HG02759 (cell line): Measurements from ENCODE around the gene ECT2.
"Not testable (repeated sequence)": the region's sequence is repeated elsewhere in the genome, so short reads cannot be mapped to it uniquely, and the experiment has no call there.

Experiments used
- ATAC-seq: cut with Tn5 transposase; IDR thresholded peaks from one replicate; pipeline ENCODE4 v1.9.1; 2021; ENCODE audit warnings: mild to moderate bottlenecking, moderate library complexity; ENCODE audit not compliant: unreplicated experiment

Gene ECT2

DNA sequence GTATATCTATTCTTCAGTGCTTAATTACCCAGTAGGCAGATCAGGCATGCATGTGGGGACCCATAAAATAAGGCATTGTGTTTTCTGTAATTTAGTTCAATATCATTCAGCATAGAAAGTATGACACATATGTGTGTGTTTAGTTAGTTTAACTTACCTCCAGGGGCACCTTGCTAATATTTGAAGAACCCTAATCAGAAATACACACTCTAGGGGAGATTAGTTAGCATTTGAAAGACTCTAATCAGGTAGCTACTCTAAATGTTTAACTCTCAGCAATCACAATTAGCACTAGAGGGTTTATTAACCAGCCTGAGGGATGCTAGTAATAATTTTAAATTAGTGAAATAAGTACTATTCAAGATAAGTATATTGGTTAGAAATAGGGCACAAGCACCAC, 104.5 kb downstream of the ECT2 start:
- no peak for ATAC-seq

- ATAC-seq = no peak
Measured at GRCh38 chr3:172856795-172857742, 106.5 kb downstream of the ECT2 start.

DNA sequence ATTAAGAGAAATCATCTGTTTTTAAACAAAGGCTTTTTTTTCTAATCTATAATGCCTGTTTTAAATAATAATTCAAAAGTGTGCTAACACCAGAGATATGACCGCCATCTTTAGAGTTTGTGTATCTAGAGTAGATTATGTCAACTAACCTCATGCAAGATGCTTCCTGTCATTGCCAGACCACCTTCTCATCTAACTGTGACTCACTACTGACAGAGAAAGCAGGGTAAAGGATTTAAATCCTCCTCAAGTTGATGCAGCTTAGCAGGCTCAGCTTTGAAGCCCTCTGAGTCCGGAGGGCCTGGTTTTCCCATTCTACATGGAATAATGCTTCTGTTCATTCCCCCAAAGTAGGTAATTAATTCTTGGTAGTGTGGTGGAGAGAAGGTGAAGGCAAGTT, 108.5 kb downstream of the ECT2 start:
- ATAC-seq = no peak

- not testable (repeated sequence) for ATAC-seq
Measured at GRCh38 chr3:172866726-172867350, 116.3 kb downstream of the ECT2 start.

DNA sequence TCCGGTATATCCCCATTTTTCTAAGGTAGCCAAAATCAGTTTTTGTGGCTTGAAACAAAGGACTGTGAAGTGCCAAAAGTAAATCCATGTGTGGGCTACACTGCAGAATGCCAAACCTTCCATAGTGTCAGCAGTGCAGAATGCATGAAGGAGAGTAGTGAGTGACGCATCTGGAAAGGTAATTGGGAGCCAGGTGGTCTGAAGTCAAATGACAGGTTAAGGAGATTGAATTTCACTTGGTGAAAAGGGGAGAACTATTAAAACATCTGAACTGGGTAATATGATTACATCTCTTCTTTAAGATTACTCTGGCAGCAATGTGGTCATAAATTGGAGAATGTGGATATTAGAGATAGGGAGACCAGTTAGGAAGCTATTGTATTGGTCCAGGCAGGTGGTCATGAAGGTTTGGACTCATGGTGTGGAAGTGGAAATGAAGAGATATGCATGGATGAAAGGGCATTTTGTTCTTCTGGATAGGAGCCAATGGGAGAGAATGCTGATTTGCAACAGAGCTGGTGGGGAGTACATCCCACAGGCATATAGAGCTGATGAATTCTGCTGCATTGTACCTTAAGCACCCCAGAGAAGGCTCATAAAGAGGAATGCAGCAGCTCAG, 118.2 kb downstream of the ECT2 start:
- ATAC-seq = no peak

DNA sequence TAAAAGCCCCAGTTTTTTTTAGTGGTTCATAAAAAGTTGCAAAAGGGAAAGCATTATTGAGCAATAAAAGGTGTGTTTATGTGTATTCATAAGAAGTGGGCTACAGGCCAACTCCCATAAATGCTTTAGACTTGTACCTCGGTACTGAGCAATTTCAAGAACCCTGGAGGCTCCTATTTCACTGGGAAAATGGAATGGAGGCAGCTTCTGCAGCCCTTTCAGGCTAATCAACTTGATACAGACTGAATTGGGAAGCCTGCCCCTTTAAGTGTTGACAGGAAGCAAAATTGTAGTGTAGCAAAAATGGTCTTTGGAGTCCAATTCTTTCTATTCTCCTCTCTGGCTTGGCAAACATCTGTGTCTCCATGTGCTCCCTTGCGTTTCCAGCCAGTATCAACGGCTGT, 118.8 kb downstream of the ECT2 start:
- no peak for ATAC-seq

GRCh38 chr3:172869784-172870518, 119.4 kb downstream of the ECT2 start:
- ATAC-seq = no peak
